ENCODE measurements around the gene OR2G2. TPM values are rescaled to one million over a fixed set of nuclear protein-coding genes. Genes with fewer than 3 reads are reported as not detected.

OR2G2 gene
- total and polyA plus RNA-seq, 2 of the 13 experiments (the other 11 are each of a cell fraction or from before 2014, with no cell fraction given), result not detected

DNA sequence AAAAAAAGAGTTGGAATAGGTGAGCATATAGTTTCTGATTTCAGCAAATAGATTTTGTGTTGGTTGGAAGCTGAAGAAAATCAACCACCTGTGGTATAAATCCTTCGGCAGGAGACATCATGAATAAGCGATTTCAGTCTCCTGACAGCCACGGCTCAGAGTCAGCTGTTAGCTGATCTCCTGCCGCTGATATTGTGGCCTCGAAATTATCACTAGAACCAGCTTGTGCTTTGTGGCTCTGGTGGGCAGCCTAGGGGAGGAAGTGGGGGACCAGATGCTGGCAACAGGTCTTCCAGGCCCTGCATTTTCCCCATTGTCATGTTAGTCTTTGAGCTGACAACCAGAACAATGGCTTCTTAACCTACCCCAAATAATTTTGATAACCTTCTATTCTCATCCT is 40.1 kb upstream of the OR2G2 start:
- intact Hi-C loops (cut with micrococcal nuclease; ENCODE audit: unreplicated experiment) (no loop called here), in situ Hi-C loops (cut with HindIII; ENCODE audit: extremely low pct_ligation_motif_present, low pct_unique_long_range_greater_than_20kb) (no loop called here)
- BruUV-seq (replicated peaks), result no TSS peak
- Histone ChIP-seq H3K9ac (ENCODE audit: insufficient read depth, low read depth, low read length) (no peak overlapping the region), H3K36me3 (replicated peaks in 1 of 2; ENCODE audit: control insufficient read depth in 1 of 2, insufficient read depth in 2 of 2, low read length in 2 of 2) (no peaks in the 10 kb centered on the region), H3K79me2 (ENCODE audit: insufficient read depth, low read length) (no peaks in the 10 kb centered on the region), H3K27ac (ENCODE audit: extremely low read length, insufficient read depth, low read length) (no peak overlapping the region), H3K9me3 (ENCODE audit: low read length) (no peaks in the 10 kb centered on the region), H3K4me2 (ENCODE audit: low read depth, low read length) (no peak overlapping the region), H3K4me3 (replicated peaks in 1 of 3; ENCODE audit: insufficient read depth in 1 of 3, low read depth in 2 of 3, low read length in 3 of 3) (no peak overlapping the region), H4K20me1 (ENCODE audit: insufficient read depth, low read length) (no peaks in the 10 kb centered on the region), H2AFZ (ENCODE audit: low read length) (no peak overlapping the region), H3K27me3 (ENCODE audit: control insufficient read depth in 1 of 2, insufficient read depth in 2 of 2, low read length in 2 of 2) (no peaks in the 10 kb centered on the region), H3K4me1 (ENCODE audit: insufficient read depth, low read length) (no peaks in the 10 kb centered on the region)
- ATAC-seq (no peak), DNase-seq (ENCODE audit: low spot score) (no peak), FAIRE-seq (no peak)
- 23% methylated on average over 5 of the region's 5 CpGs for WGBS (ENCODE audit: low lambda C conversion rate)
- TF ChIP-seq ZNF17 (CRISPR knock-in tag; IDR thresholded peaks at IDR 0.05), result no peak
- no peak for TF ChIP-seq GABPB1 (CRISPR knock-in tag; IDR thresholded peaks at IDR 0.05)
- no peak for TF ChIP-seq HOXA5 (CRISPR knock-in tag; IDR thresholded peaks at IDR 0.05)
- TF ChIP-seq THAP8 (CRISPR knock-in tag; IDR thresholded peaks at IDR 0.05; ENCODE audit: borderline replicate concordance), result no peak
- TF ChIP-seq ZNF672 (CRISPR knock-in tag; IDR thresholded peaks at IDR 0.05), result no peak
- no peak for TF ChIP-seq NCOA5 (CRISPR knock-in tag; IDR thresholded peaks at IDR 0.05)
- TF ChIP-seq EEA1 (CRISPR knock-in tag; IDR thresholded peaks at IDR 0.05; ENCODE audit: borderline replicate concordance), result no peak
- TF ChIP-seq ZNF230 (CRISPR knock-in tag; IDR thresholded peaks at IDR 0.05), result no peak
- no peak for TF ChIP-seq ZMYM4 (CRISPR knock-in tag; IDR thresholded peaks at IDR 0.05)
- no peak for TF ChIP-seq RFX3 (CRISPR knock-in tag; IDR thresholded peaks at IDR 0.05)
- no peak for TF ChIP-seq SP1 (IDR thresholded peaks at IDR 0.05)
- no peak for TF ChIP-seq SP1 (CRISPR knock-in tag; IDR thresholded peaks at IDR 0.05)
- no peak for TF ChIP-seq HHEX (CRISPR knock-in tag; IDR thresholded peaks at IDR 0.05)
- TF ChIP-seq TSC22D2 (CRISPR knock-in tag; IDR thresholded peaks at IDR 0.05; ENCODE audit: borderline replicate concordance), result no peak
- ChIA-PET CTCF (ENCODE audit: low intra/inter-chr PET ratio, low total read pairs) (no interaction called here), POLR2A (no interaction called here)
